Nephron (organoid): ENCODE results near the gene KLKB1.

Experiments
- H3K27ac Mint-ChIP-seq, 3 experiments: 2 replicates each; pipeline ENCODE4 v1.8.0; 2020; ENCODE audit warnings: mixed read lengths in 3 of 3, mild to moderate bottlenecking in 2 of 3, moderate library complexity in 1 of 3
- H3K27me3 Mint-ChIP-seq: 2 replicates; pipeline ENCODE4 v1.8.0; 2021; ENCODE audit warnings: low read depth, mild to moderate bottlenecking, moderate library complexity, mixed read lengths
- H3K36me3 Mint-ChIP-seq: 2 replicates; pipeline ENCODE4 v1.8.0; 2020; ENCODE audit warnings: low read depth, mixed read lengths
- H3K4me1 Mint-ChIP-seq: 2 replicates; pipeline ENCODE4 v1.8.0; 2020; ENCODE audit warnings: mixed read lengths
- H3K4me3 Mint-ChIP-seq, 3 experiments: 2 replicates each; pipeline ENCODE4 v1.8.0; 2020; ENCODE audit warnings: mild to moderate bottlenecking in 3 of 3, mixed read lengths in 3 of 3, moderate library complexity in 2 of 3
- H3K9me3 Mint-ChIP-seq: 2 replicates; pipeline ENCODE4 v1.8.0; 2020; ENCODE audit warnings: mixed read lengths
- TF ChIP-seq, protein P1 (sequence below), 3 experiments: fragments of 200-600 bp; sonication (generic); IDR thresholded peaks; one replicate each; pipeline ENCODE4 v1.5.0; 2021; ENCODE audit warnings: antibody characterized with exemption in 3 of 3; ENCODE audit not compliant: unreplicated experiment in 3 of 3

Gene KLKB1

DNA sequence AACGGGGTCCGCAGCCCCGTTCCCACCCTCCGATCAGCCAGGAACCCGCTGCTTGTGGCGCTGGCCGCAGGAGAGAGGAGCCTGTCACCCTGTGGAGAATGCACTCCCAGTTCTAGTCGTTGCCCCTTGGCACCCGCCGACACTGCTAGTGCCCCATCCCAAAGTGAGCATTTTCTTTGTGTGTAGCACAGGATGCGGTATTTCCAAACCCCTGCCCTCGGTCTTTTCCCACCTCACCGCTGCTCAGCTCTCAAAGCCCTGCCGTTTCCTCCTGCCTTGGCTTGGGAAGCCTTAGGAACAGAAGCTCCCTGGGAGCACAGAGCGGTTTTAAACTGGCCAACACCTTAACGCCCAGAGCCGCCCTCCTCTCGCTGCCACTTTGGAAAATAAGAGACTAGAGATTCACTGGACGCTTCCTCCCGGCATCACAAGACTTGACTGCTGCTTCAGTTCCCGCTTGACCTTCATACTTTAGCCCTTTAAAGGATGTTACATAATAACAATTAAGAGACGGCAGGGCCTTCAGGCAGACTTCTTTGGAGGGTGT is 35.2 kb upstream of the KLKB1 start:
- Mint-ChIP-seq H3K4me3 (peak overlapping the region; percentile 95 to 99 (median 95)), H3K27ac (peak overlapping the region; percentile 98 to 99 (median 98)), H3K27me3 (peaks cover 4% of the 10 kb centered on the region), H3K36me3 (peaks cover 20% of the 10 kb centered on the region), H3K9me3 (no peaks in the 10 kb centered on the region), H3K4me1 (peaks cover 30% of the 10 kb centered on the region)
- TF ChIP-seq, protein P1, sequence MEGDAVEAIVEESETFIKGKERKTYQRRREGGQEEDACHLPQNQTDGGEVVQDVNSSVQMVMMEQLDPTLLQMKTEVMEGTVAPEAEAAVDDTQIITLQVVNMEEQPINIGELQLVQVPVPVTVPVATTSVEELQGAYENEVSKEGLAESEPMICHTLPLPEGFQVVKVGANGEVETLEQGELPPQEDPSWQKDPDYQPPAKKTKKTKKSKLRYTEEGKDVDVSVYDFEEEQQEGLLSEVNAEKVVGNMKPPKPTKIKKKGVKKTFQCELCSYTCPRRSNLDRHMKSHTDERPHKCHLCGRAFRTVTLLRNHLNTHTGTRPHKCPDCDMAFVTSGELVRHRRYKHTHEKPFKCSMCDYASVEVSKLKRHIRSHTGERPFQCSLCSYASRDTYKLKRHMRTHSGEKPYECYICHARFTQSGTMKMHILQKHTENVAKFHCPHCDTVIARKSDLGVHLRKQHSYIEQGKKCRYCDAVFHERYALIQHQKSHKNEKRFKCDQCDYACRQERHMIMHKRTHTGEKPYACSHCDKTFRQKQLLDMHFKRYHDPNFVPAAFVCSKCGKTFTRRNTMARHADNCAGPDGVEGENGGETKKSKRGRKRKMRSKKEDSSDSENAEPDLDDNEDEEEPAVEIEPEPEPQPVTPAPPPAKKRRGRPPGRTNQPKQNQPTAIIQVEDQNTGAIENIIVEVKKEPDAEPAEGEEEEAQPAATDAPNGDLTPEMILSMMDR (IDR thresholded peaks at IDR 0.05; ENCODE audit: unreplicated experiment in 3 of 3) = no peak

- H3K4me3 Mint-ChIP-seq = peak overlapping the region; percentile 40 to 65 (median 63)
- H3K36me3 Mint-ChIP-seq = peaks cover 23% of the 10 kb centered on the region
- peaks cover 29% of the 10 kb centered on the region for H3K4me1 Mint-ChIP-seq
- TF ChIP-seq, protein P1 (IDR thresholded peaks at IDR 0.05; ENCODE audit: unreplicated experiment in 3 of 3) = no peak
- no peaks in the 10 kb centered on the region for H3K9me3 Mint-ChIP-seq
- peaks cover 4% of the 10 kb centered on the region for H3K27me3 Mint-ChIP-seq
- H3K27ac Mint-ChIP-seq = no peak overlapping the region
Measured at GRCh38 chr4:186193851-186194250, 33.5 kb upstream of the KLKB1 start.

GRCh38 chr4:186196063-186196462 is 31.2 kb upstream of the KLKB1 start:
- Mint-ChIP-seq H3K27ac (no peak overlapping the region), H3K4me3 (no peak overlapping the region), H3K9me3 (no peaks in the 10 kb centered on the region), H3K36me3 (peaks cover 23% of the 10 kb centered on the region), H3K4me1 (peaks cover 12% of the 10 kb centered on the region), H3K27me3 (peaks cover 4% of the 10 kb centered on the region)
- TF ChIP-seq, protein P1 (IDR thresholded peaks at IDR 0.05; ENCODE audit: unreplicated experiment in 3 of 3) = no peak

- no peaks in the 10 kb centered on the region for H3K27me3 Mint-ChIP-seq
- no peak overlapping the region for H3K27ac Mint-ChIP-seq
- H3K4me1 Mint-ChIP-seq = peaks cover 11% of the 10 kb centered on the region
- H3K4me3 Mint-ChIP-seq = no peak overlapping the region
- peaks cover 2% of the 10 kb centered on the region for H3K9me3 Mint-ChIP-seq
- H3K36me3 Mint-ChIP-seq = peaks cover 21% of the 10 kb centered on the region
- TF ChIP-seq, protein P1 (IDR thresholded peaks at IDR 0.05; ENCODE audit: unreplicated experiment in 3 of 3) = no peak
Measured at GRCh38 chr4:186200516-186200915, 26.8 kb upstream of the KLKB1 start.

DNA sequence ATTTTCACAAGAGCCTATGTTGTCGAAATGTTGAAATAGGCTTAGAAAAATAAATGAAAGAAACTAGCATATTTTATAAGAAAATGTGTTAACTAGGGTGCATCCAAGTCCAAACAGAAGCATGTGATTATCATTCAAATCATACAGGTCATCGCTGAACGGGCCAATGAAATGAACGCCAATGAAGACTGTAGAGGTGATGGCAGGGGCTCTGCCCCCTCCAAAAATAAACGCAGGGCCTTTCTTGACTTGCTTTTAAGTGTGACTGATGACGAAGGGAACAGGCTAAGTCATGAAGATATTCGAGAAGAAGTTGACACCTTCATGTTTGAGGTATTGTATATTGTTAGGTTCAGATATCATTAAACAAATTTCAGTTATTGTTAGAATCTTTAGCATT is 26.3 kb upstream of the KLKB1 start:
- Mint-ChIP-seq H3K4me3 (no peak overlapping the region), H3K9me3 (peaks cover 2% of the 10 kb centered on the region), H3K27me3 (no peaks in the 10 kb centered on the region), H3K4me1 (peaks cover 11% of the 10 kb centered on the region), H3K36me3 (peaks cover 16% of the 10 kb centered on the region), H3K27ac (no peak overlapping the region)
- TF ChIP-seq, protein P1 (IDR thresholded peaks at IDR 0.05; ENCODE audit: unreplicated experiment in 3 of 3) = no peak

- Mint-ChIP-seq H3K9me3 (peaks cover 5% of the 10 kb centered on the region), H3K27me3 (peaks cover 3% of the 10 kb centered on the region), H3K4me1 (peaks cover 11% of the 10 kb centered on the region), H3K36me3 (peaks cover 15% of the 10 kb centered on the region), H3K27ac (no peak overlapping the region), H3K4me3 (no peak overlapping the region)
- TF ChIP-seq, protein P1 (IDR thresholded peaks at IDR 0.05; ENCODE audit: unreplicated experiment in 3 of 3) = peak; percentile 46 to 50 (median 47)
Measured at GRCh38 chr4:186201535-186202230, 25.6 kb upstream of the KLKB1 start.
